Thyroid gland (tissue), 4 donors: ENCODE results near the gene TRIL. TPM values are rescaled to one million over a fixed set of nuclear protein-coding genes. Genes with fewer than 3 reads are reported as not detected.

ENCODE experiments used
- DNase-seq, 2 donors: peaks; one replicate each; pipeline ENCODE4 v3.0.0-alpha.2; 2019
- H3K27ac ChIP-seq, 3 donors: fragments of 200-600 bp; sonication (generic); 1 replicate in 2 of 3; 2 replicates in 1 of 3; pipeline ENCODE4 v1.5.1; 2016 to 2019; ENCODE audit warnings: mild to moderate bottlenecking in 1 of 3, moderate library complexity in 1 of 3
- H3K27me3 ChIP-seq: fragments of 200-600 bp; sonication (generic); one replicate; pipeline ENCODE4 v1.5.1; 2019
- H3K36me3 ChIP-seq, 2 donors: fragments of 200-600 bp; sonication (generic); one replicate each; pipeline ENCODE4 v1.5.1; 2016 to 2019
- H3K4me1 ChIP-seq, 2 donors: fragments of 200-600 bp; sonication (generic); one replicate each; pipeline ENCODE4 v1.5.1; 2017 to 2019
- H3K4me3 ChIP-seq, 3 donors: fragments of 200-600 bp; sonication (generic); replicated peaks in 1 of 3; 1 replicate in 2 of 3; 2 replicates in 1 of 3; pipeline ENCODE4 v1.5.1; 2016; ENCODE audit warnings: mild to moderate bottlenecking in 1 of 3
- H3K9me3 ChIP-seq: fragments of 200-600 bp; sonication (generic); one replicate; pipeline ENCODE4 v1.5.1; 2017
- CTCF ChIP-seq, 6 experiments: fragments of 200-600 bp in 3 of 6; fragments of 450-650 bp in 3 of 6; sonication (generic) in 3 of 6; IDR thresholded peaks; one replicate each; pipeline ENCODE4 v1.5.1; 2016 to 2019; ENCODE audit warnings: antibody characterized with exemption in 6 of 6, mild to moderate bottlenecking in 2 of 6, inconsistent platforms in 1 of 6, moderate library complexity in 1 of 6
- POLR2A ChIP-seq, 2 donors: fragments of 450-650 bp; IDR thresholded peaks; one replicate each; pipeline ENCODE4 v1.6.1; 2017; ENCODE audit warnings: antibody characterized with exemption in 2 of 2, mild to moderate bottlenecking in 2 of 2, moderate library complexity in 1 of 2
- WGBS, 2 donors: methylation state at CpG; one replicate each; pipeline ENCODE4 v1.1.5; 2017; 5-methylcytosine and 5-hydroxymethylcytosine counted together
- intact Hi-C: fragments of 100-400 bp; cut with DNase I; formaldehyde crosslinking; loops from one replicate; pipeline ENCODE4 v1.15.1; 2023
- total RNA-seq, 4 donors: library from RNA; depleted of rRNA; stranded (reverse); fragments of >200 nt; gene quantifications; one replicate each; pipeline ENCODE4 v1.2.3, GENCODE V29; 2016

TRIL gene
- total RNA-seq, 4 donors from 2014 or later: 3.3 to 11.0 (median 9.7) TPM

GRCh38 chr7:28939367-28939766 is 18.8 kb downstream of the TRIL start:
- Histone ChIP-seq H3K4me1 (no peaks in the 10 kb centered on the region), H3K4me3 (no peak overlapping the region), H3K27ac (no peak overlapping the region), H3K36me3 (no peaks in the 10 kb centered on the region), H3K9me3 (no peaks in the 10 kb centered on the region), H3K27me3 (no peaks in the 10 kb centered on the region)
- WGBS, 2 donors: 56 to 74% methylated on average over 5 of the region's 5 CpGs
- no peak for TF ChIP-seq CTCF (IDR thresholded peaks at IDR 0.05)
- TF ChIP-seq POLR2A (IDR thresholded peaks at IDR 0.05): no peak
- intact Hi-C loops: no loop called here
- DNase-seq: no peak

GRCh38 chr7:28937619-28938018 is 20.5 kb downstream of the TRIL start:
- H3K4me1 ChIP-seq: peaks cover 12 to 13% of the 10 kb centered on the region in 2 donors
- intact Hi-C loops: no loop called here
- no peaks in the 10 kb centered on the region for H3K27me3 ChIP-seq
- H3K4me3 ChIP-seq: no peak overlapping the region
- WGBS, 2 donors: 56 to 80% methylated on average over 7 of the region's 7 CpGs
- no peaks in the 10 kb centered on the region for H3K36me3 ChIP-seq
- no peak overlapping the region for H3K27ac ChIP-seq
- TF ChIP-seq POLR2A (IDR thresholded peaks at IDR 0.05) (no peak), CTCF (IDR thresholded peaks at IDR 0.05) (no peak)
- no peaks in the 10 kb centered on the region for H3K9me3 ChIP-seq
- DNase-seq: no peak

GRCh38 chr7:28937103-28937502 is 21.0 kb downstream of the TRIL start:
- H3K4me3 ChIP-seq: no peak overlapping the region
- no peak for DNase-seq
- no peaks in the 10 kb centered on the region for H3K36me3 ChIP-seq
- no peak overlapping the region for H3K27ac ChIP-seq
- TF ChIP-seq POLR2A (IDR thresholded peaks at IDR 0.05) (no peak), CTCF (IDR thresholded peaks at IDR 0.05) (no peak)
- no peaks in the 10 kb centered on the region for H3K9me3 ChIP-seq
- no peaks in the 10 kb centered on the region for H3K27me3 ChIP-seq
- peaks cover 12 to 13% of the 10 kb centered on the region in 2 donors for H3K4me1 ChIP-seq
- WGBS, 2 donors: 86 to 88% methylated on average over 6 of the region's 6 CpGs
- intact Hi-C loops: no loop called here

- no peaks in the 10 kb centered on the region for H3K36me3 ChIP-seq
- H3K4me3 ChIP-seq: no peak overlapping the region
- H3K4me1 ChIP-seq: peaks cover 12 to 13% of the 10 kb centered on the region in 2 donors
- TF ChIP-seq POLR2A (IDR thresholded peaks at IDR 0.05) (no peak), CTCF (IDR thresholded peaks at IDR 0.05) (no peak)
- 64 to 78% methylated on average over 2 of the region's 2 CpGs for WGBS, 2 donors
- DNase-seq: no peak
- H3K9me3 ChIP-seq: no peaks in the 10 kb centered on the region
- H3K27ac ChIP-seq: peak overlapping the region in 1 of 3 donors; percentile 11
- intact Hi-C loops: no loop called here
- no peaks in the 10 kb centered on the region for H3K27me3 ChIP-seq
These were observed 24.2 kb downstream of the TRIL start for GRCh38 chr7:28933846-28934320.

GRCh38 chr7:28931565-28931964 is 26.6 kb downstream of the TRIL start:
- peaks cover 12 to 17% of the 10 kb centered on the region in 2 donors for H3K4me1 ChIP-seq
- H3K27me3 ChIP-seq: no peaks in the 10 kb centered on the region
- no peak overlapping the region for H3K27ac ChIP-seq
- TF ChIP-seq POLR2A (IDR thresholded peaks at IDR 0.05) (no peak), CTCF (IDR thresholded peaks at IDR 0.05) (no peak)
- DNase-seq: no peak
- H3K4me3 ChIP-seq: no peak overlapping the region
- intact Hi-C loops: no loop called here
- WGBS, 2 donors: 89 to 92% methylated on average over 3 of the region's 3 CpGs
- no peaks in the 10 kb centered on the region for H3K9me3 ChIP-seq
- no peaks in the 10 kb centered on the region for H3K36me3 ChIP-seq
